Aorta (tissue), 5 donors: ENCODE measurements around the gene ABCD1. TPM values are rescaled to one million over a fixed set of nuclear protein-coding genes. Genes with fewer than 3 reads are reported as not detected.
A peak's percentile ranks its signal among the peaks of the same experiment; 100 is the strongest.

Experiments
- ATAC-seq: fragments of 200-7000 bp; cut with Tn5 transposase; one replicate; pipeline ENCODE4 v1.9.1; 2022; ENCODE audit warnings: moderate library complexity; ENCODE audit not compliant: low FRiP score
- DNase-seq, 2 donors: peaks; one replicate each; pipeline ENCODE4 v3.0.0-alpha.2; 2020
- H3K27ac ChIP-seq, 2 donors: one replicate each; pipeline ENCODE4 v1.5.1; 2013; ENCODE audit warnings: low read length in 2 of 2, mild to moderate bottlenecking in 2 of 2, moderate library complexity in 2 of 2, control low read depth in 1 of 2, inconsistent platforms in 1 of 2, low read depth in 1 of 2
- H3K27me3 ChIP-seq, 2 donors: one replicate each; pipeline ENCODE4 v1.6.1; 2013; ENCODE audit warnings: control low read depth in 1 of 2, low read length in 1 of 2, mild to moderate bottlenecking in 1 of 2, moderate library complexity in 1 of 2; ENCODE audit not compliant: insufficient read depth in 2 of 2, control insufficient read depth in 1 of 2
- H3K36me3 ChIP-seq, 2 donors: one replicate each; pipeline ENCODE4 v1.6.1; 2013; ENCODE audit warnings: control low read depth in 1 of 2, low read length in 1 of 2, mild to moderate bottlenecking in 1 of 2; ENCODE audit not compliant: insufficient read depth in 2 of 2, control insufficient read depth in 1 of 2
- H3K4me1 ChIP-seq, 2 donors: one replicate each; pipeline ENCODE4 v1.6.1; 2013; ENCODE audit warnings: low read length in 2 of 2, control low read depth in 1 of 2, mild to moderate bottlenecking in 1 of 2, moderate library complexity in 1 of 2; ENCODE audit not compliant: insufficient read depth in 2 of 2, control insufficient read depth in 1 of 2
- H3K4me3 ChIP-seq, 2 donors: one replicate each; pipeline ENCODE4 v1.5.1; 2013; ENCODE audit warnings: low read length in 2 of 2, control low read depth in 1 of 2, mild to moderate bottlenecking in 1 of 2
- H3K9me3 ChIP-seq: one replicate; pipeline ENCODE4 v1.6.1; 2013; ENCODE audit warnings: mild to moderate bottlenecking, low read length; ENCODE audit not compliant: control insufficient read depth
- WGBS, 2 donors: extraction: QIAGEN DNeasy Blood & Tissue Kit; methylation state at CpG; one replicate each; pipeline ENCODE4 v1.1.7; 2013; 5-methylcytosine and 5-hydroxymethylcytosine counted together
- intact Hi-C, 2 donors: fragments of 100-400 bp; cut with DNase I; formaldehyde crosslinking; loops; one replicate each; pipeline versions ENCODE4 v1.14.2 to v1.15.0; 2022
- polyA plus RNA-seq, 2 donors: library from polyadenylated mRNA; stranded (reverse); fragments of 200-250 nt; gene quantifications; one replicate each; pipeline ENCODE4 v1.2.3, GENCODE V29; 2013
- total RNA-seq, 2 donors: library from RNA; stranded (reverse); fragmentation: NEBNext Ultra II Directional; extraction: Animal tissue kit (Norgen Biotek cat#: 25700); gene quantifications; one replicate each; pipeline ENCODE4 v1.2.1, GENCODE V29; 2021
- donor health status: healthy with polysubstance abuse.
- donor health status: Bipolar disorder and iron deficiency.
- donor health status: DM: no; HTN: no; CAD: no.
- donor health status: DM: no; HTN: no; CAD: no.
- donor health status: DM: yes; HTN: yes; CAD: no.

ABCD1 gene
- total and polyA plus RNA-seq, 4 donors, result 8.8 to 15.8 (median 10.7) TPM

DNA sequence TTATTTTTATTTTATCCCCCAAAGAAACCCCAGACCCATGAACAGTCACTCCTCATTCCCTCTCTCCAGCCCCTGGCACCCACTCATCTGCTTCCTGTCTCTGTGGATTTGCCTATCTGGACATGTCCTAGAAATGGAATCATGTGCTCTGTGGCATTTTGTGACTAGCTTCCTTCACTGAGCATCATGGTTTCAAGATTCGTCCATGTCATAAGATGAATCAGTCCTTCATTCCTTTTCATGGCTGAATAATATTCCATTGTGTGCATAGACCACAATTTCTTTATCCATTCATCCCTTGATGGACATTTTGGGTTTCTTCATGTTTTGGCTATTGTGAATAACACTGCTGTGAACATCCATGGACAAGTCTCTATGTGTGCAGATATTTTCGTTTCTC, 10.2 kb downstream of the ABCD1 start:
- intact Hi-C loops, result no loop called here
- H3K27me3 ChIP-seq, result no peaks in the 10 kb centered on the region
- no peak for ATAC-seq
- no peaks in the 10 kb centered on the region for H3K9me3 ChIP-seq
- H3K4me3 ChIP-seq, result no peak overlapping the region
- no peaks in the 10 kb centered on the region for H3K36me3 ChIP-seq
- no peak overlapping the region for H3K27ac ChIP-seq
- 88 to 95% methylated on average over 2 of the region's 2 CpGs for WGBS, 2 donors
- no peak for DNase-seq
- no peaks in the 10 kb centered on the region for H3K4me1 ChIP-seq

DNA sequence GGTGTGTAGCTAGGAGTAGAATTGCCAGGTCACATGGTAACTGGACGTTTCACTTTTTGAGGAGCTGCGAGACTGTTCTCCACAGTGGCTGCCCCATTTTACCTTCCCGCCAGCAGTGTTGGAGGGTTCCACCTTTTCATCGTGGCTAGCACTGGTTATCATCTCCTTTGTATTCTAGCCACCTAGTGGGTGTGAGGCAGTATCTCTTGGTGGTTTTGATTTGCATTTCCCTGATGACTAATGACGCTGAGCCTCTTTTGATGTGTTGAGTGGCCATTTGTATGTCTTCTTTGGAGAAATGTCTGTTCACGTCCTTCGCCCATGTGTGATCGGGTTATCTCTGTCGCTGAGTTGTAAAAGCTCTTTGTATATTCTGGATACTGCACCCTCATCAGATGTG, 10.6 kb downstream of the ABCD1 start:
- Histone ChIP-seq H3K4me1 (no peaks in the 10 kb centered on the region), H3K4me3 (no peak overlapping the region), H3K27ac (no peak overlapping the region), H3K36me3 (no peaks in the 10 kb centered on the region), H3K27me3 (no peaks in the 10 kb centered on the region), H3K9me3 (no peaks in the 10 kb centered on the region)
- WGBS, 2 donors, result 90 to 91% methylated on average over 9 of the region's 9 CpGs
- ATAC-seq, result no peak
- intact Hi-C loops, result no loop called here
- DNase-seq, result no peak

- ATAC-seq (no peak), DNase-seq (no peak)
- 85 to 93% methylated on average over 29 to 30 of the region's 30 CpGs for WGBS, 2 donors
- no peaks in the 10 kb centered on the region for H3K4me1 ChIP-seq
- no peaks in the 10 kb centered on the region for H3K36me3 ChIP-seq
- H3K4me3 ChIP-seq, result no peak overlapping the region
- H3K27ac ChIP-seq, result no peak overlapping the region
- intact Hi-C loops, result no loop called here
- H3K9me3 ChIP-seq, result no peaks in the 10 kb centered on the region
- H3K27me3 ChIP-seq, result no peaks in the 10 kb centered on the region
Observed at GRCh38 chrX:153736071-153736820, 11.6 kb downstream of the ABCD1 start.

DNA sequence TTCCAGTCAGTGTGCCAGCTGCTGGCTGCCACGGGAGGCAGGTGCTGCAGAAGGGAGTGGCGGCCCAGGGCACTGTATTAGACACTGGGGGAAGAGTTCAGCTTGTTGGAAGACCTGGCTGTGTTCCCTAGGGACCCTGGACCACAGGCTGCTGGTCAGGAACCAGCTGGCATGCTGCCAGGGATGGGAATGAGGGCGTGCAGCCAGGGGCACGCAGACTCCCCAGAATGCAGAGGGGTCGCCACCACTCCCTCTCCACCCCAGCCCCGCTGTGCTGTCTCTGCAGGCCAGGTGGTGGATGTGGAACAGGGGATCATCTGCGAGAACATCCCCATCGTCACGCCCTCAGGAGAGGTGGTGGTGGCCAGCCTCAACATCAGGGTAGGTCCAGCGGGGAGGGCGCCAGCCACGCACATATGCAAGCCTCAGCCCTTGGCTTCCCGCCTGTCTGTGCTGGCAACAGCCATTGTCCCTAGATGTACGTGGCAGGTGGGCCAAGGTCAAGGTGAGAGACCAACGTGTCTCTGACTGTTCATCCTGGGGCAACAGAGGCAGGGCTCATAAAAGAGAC, 12.3 kb downstream of the ABCD1 start:
- no peaks in the 10 kb centered on the region for H3K4me1 ChIP-seq
- DNase-seq, result no peak
- 83 to 85% methylated on average over 15 of the region's 15 CpGs for WGBS, 2 donors
- peak; percentile 33 for ATAC-seq
- no peaks in the 10 kb centered on the region for H3K27me3 ChIP-seq
- H3K27ac ChIP-seq, result no peak overlapping the region
- no peaks in the 10 kb centered on the region for H3K36me3 ChIP-seq
- H3K4me3 ChIP-seq, result no peak overlapping the region
- no peaks in the 10 kb centered on the region for H3K9me3 ChIP-seq
- intact Hi-C loops, result no loop called here

- H3K36me3 ChIP-seq, result no peaks in the 10 kb centered on the region
Observed at GRCh38 chrX:153738056-153738605, 13.5 kb downstream of the ABCD1 start.

DNA sequence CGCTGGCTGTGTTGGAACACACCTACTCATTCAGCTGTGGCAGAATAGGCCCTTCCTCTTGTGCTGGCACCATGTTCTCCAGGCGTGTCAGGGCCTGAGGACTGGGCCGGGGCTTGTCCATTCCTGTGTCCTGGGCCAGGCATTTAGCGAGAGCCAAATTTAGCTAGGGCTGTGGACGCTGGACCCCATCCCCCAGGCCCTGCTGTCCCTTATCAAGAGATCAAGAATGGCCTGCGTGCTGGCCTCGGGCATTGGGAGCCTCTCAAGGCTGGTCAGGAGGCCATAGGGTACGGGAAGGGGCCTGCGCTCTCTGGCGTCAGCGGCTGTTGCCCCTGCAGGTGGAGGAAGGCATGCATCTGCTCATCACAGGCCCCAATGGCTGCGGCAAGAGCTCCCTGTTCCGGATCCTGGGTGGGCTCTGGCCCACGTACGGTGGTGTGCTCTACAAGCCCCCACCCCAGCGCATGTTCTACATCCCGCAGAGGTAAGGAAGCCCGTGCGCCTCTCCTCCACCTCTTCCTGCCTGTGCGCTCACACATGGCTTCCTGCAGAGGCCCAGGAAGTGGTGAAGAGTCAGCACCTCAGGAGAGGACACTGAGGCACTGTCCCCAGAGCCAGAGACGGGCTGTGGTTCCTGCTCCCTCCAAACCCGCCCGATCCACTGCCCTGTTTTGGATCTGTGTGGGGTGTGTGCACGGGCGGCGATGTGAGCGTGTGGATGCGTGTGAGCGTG, 15.3 kb downstream of the ABCD1 start:
- H3K27ac ChIP-seq, result no peak overlapping the region
- no peak overlapping the region for H3K4me3 ChIP-seq
- DNase-seq, result no peak
- H3K27me3 ChIP-seq, result no peaks in the 10 kb centered on the region
- peak; percentile 36 for ATAC-seq
- no peaks in the 10 kb centered on the region for H3K9me3 ChIP-seq
- no peaks in the 10 kb centered on the region for H3K4me1 ChIP-seq
- intact Hi-C loops, result no loop called here
- WGBS, 2 donors, result 87 to 93% methylated on average over 28 to 29 of the region's 29 CpGs
- H3K36me3 ChIP-seq, result no peaks in the 10 kb centered on the region

More at GRCh38 chrX:153738056-153738605, 13.5 kb downstream of the ABCD1 start:
- WGBS, 2 donors, result 89 to 96% methylated on average over 20 to 27 of the region's 27 CpGs
- Histone ChIP-seq H3K27ac (no peak overlapping the region), H3K4me3 (no peak overlapping the region), H3K27me3 (no peaks in the 10 kb centered on the region), H3K4me1 (no peaks in the 10 kb centered on the region), H3K9me3 (no peaks in the 10 kb centered on the region)
- intact Hi-C loops, result no loop called here
- DNase-seq, result no peak
- ATAC-seq, result no peak

- DNase-seq, result no peak
- Histone ChIP-seq H3K36me3 (no peaks in the 10 kb centered on the region), H3K9me3 (no peaks in the 10 kb centered on the region), H3K4me3 (no peak overlapping the region), H3K4me1 (no peaks in the 10 kb centered on the region), H3K27ac (no peak overlapping the region), H3K27me3 (no peaks in the 10 kb centered on the region)
- 92 to 93% methylated on average over 16 of the region's 16 CpGs for WGBS, 2 donors
- ATAC-seq, result no peak
- intact Hi-C loops, result no loop called here
Observed at GRCh38 chrX:153740631-153741222, 16.1 kb downstream of the ABCD1 start.

- no peak for ATAC-seq
- Histone ChIP-seq H3K27me3 (no peaks in the 10 kb centered on the region), H3K4me3 (no peak overlapping the region), H3K4me1 (no peaks in the 10 kb centered on the region), H3K27ac (no peak overlapping the region), H3K9me3 (no peaks in the 10 kb centered on the region), H3K36me3 (no peaks in the 10 kb centered on the region)
- 91 to 95% methylated on average over 13 to 14 of the region's 14 CpGs for WGBS, 2 donors
- intact Hi-C loops, result no loop called here
- no peak for DNase-seq
Observed at GRCh38 chrX:153741446-153741845, 16.8 kb downstream of the ABCD1 start.
